GM19463 (cell line): ENCODE data around the gene VSIG10L.

Experiments
- ATAC-seq: cut with Tn5 transposase; IDR thresholded peaks from one replicate; pipeline ENCODE4 v1.9.1; 2021; ENCODE audit warnings: mild to moderate bottlenecking, moderate library complexity; ENCODE audit not compliant: unreplicated experiment

The VSIG10L gene

GRCh38 chr19:51339313-51339686 is 2.6 kb downstream of the VSIG10L start:
- ATAC-seq: no peak

GRCh38 chr19:51338563-51339312 is 3.2 kb downstream of the VSIG10L start:
- ATAC-seq: peak; percentile 69

GRCh38 chr19:51337861-51338562 is 3.9 kb downstream of the VSIG10L start:
- ATAC-seq: no peak

GRCh38 chr19:51337141-51337860 is 4.6 kb downstream of the VSIG10L start:
- ATAC-seq: no peak

- ATAC-seq: no peak
Measured at GRCh38 chr19:51333836-51334460, 8.0 kb downstream of the VSIG10L start.

GRCh38 chr19:51331716-51332115 is 10.2 kb downstream of the VSIG10L start:
- no peak for ATAC-seq

GRCh38 chr19:51331193-51331592 is 10.7 kb downstream of the VSIG10L start:
- no peak for ATAC-seq

- no peak for ATAC-seq
Measured at GRCh38 chr19:51330366-51330765, 11.6 kb downstream of the VSIG10L start.

- no peak for ATAC-seq
Measured at GRCh38 chr19:51329411-51329810, 12.5 kb downstream of the VSIG10L start.

- ATAC-seq: no peak
Measured at GRCh38 chr19:51327066-51328001, 14.6 kb downstream of the VSIG10L start.

GRCh38 chr19:51326216-51327065 is 15.5 kb downstream of the VSIG10L start:
- ATAC-seq: no peak

GRCh38 chr19:51325161-51325976 is 16.6 kb downstream of the VSIG10L start:
- ATAC-seq: no peak

- ATAC-seq: no peak
Measured at GRCh38 chr19:51324167-51324481, 17.8 kb downstream of the VSIG10L start.

- ATAC-seq: no peak
Measured at GRCh38 chr19:51323481-51324166, 18.3 kb downstream of the VSIG10L start.

- ATAC-seq: no peak
Measured at GRCh38 chr19:51321799-51322198, 20.1 kb downstream of the VSIG10L start.

GRCh38 chr19:51320280-51320657 is 21.7 kb downstream of the VSIG10L start:
- ATAC-seq: no peak

GRCh38 chr19:51319649-51320279 is 22.2 kb downstream of the VSIG10L start:
- ATAC-seq: no peak
